Measurements from ENCODE around the gene PTGER1.

Gene PTGER1

GRCh38 chr19:14496834-14497227 lies 21.7 kb upstream of the PTGER1 start:
- TF ChIP-seq PPARA (CRISPR knock-in tag; IDR thresholded peaks at IDR 0.05; ENCODE audit: borderline replicate concordance) (no peak), ZNF565 (CRISPR knock-in tag; conservative IDR thresholded peaks at IDR 0.05; ENCODE audit: low read depth) (no peak), ARNTL (CRISPR knock-in tag; IDR thresholded peaks at IDR 0.05; ENCODE audit: borderline replicate concordance, low read depth) (no peak), SNAI2 (CRISPR knock-in tag; IDR thresholded peaks at IDR 0.05) (no peak), BACH2 (CRISPR knock-in tag; IDR thresholded peaks at IDR 0.05; ENCODE audit: borderline replicate concordance) (no peak), TSHZ2 (CRISPR knock-in tag; IDR thresholded peaks at IDR 0.05) (no peak), GLIS3 (CRISPR knock-in tag; IDR thresholded peaks at IDR 0.05) (no peak), OSR1 (CRISPR knock-in tag; IDR thresholded peaks at IDR 0.05) (no peak), CSDC2 (CRISPR knock-in tag; IDR thresholded peaks at IDR 0.05) (no peak), ZNF70 (CRISPR knock-in tag; IDR thresholded peaks at IDR 0.05) (no peak), PATZ1 (CRISPR knock-in tag; IDR thresholded peaks at IDR 0.05; ENCODE audit: borderline replicate concordance) (no peak)
- ATAC-seq = no peak

GRCh38 chr19:14496029-14496833 lies 21.1 kb upstream of the PTGER1 start, which contains the start of gene GIPC1:
Gene GIPC1, minus strand, starts transcription at chr19:14496127. Its CDS starts 13,151 bp downstream, at chr19:14482976.
- peak; percentile 95 for ATAC-seq
- no peak for TF ChIP-seq PATZ1 (CRISPR knock-in tag; IDR thresholded peaks at IDR 0.05; ENCODE audit: borderline replicate concordance)
- 0 out of 2 replicates have a peak, but pooled peaks have one; percentile 15 for TF ChIP-seq TSHZ2 (CRISPR knock-in tag; IDR thresholded peaks at IDR 0.05)
- no peak for TF ChIP-seq PPARA (CRISPR knock-in tag; IDR thresholded peaks at IDR 0.05; ENCODE audit: borderline replicate concordance)
- no peak for TF ChIP-seq ZFP3 (CRISPR knock-in tag; IDR thresholded peaks at IDR 0.05)
- TF ChIP-seq RARB (CRISPR knock-in tag; IDR thresholded peaks at IDR 0.05) = no peak

- no peak for ATAC-seq
- no peak for TF ChIP-seq SNAI2 (CRISPR knock-in tag; IDR thresholded peaks at IDR 0.05)
- TF ChIP-seq ZNF565 (CRISPR knock-in tag; conservative IDR thresholded peaks at IDR 0.05; ENCODE audit: low read depth) = no peak
- TF ChIP-seq ESRRG (CRISPR knock-in tag; IDR thresholded peaks at IDR 0.05) = no peak
- no peak for TF ChIP-seq ZNF70 (CRISPR knock-in tag; IDR thresholded peaks at IDR 0.05)
- no peak for TF ChIP-seq ZFP3 (CRISPR knock-in tag; IDR thresholded peaks at IDR 0.05)
- TF ChIP-seq GLIS3 (CRISPR knock-in tag; IDR thresholded peaks at IDR 0.05) = no peak
- no peak for TF ChIP-seq ARNTL (CRISPR knock-in tag; IDR thresholded peaks at IDR 0.05; ENCODE audit: borderline replicate concordance, low read depth)
- TF ChIP-seq CSDC2 (CRISPR knock-in tag; IDR thresholded peaks at IDR 0.05) = no peak
- TF ChIP-seq PPARA (CRISPR knock-in tag; IDR thresholded peaks at IDR 0.05; ENCODE audit: borderline replicate concordance) = no peak
Measured at GRCh38 chr19:14495672-14496028, 20.5 kb upstream of the PTGER1 start.

GRCh38 chr19:14494910-14495671 lies 19.9 kb upstream of the PTGER1 start:
- no peak for ATAC-seq

More at GRCh38 chr19:14494910-14495671, 19.9 kb upstream of the PTGER1 start:
- TF ChIP-seq PPARA (CRISPR knock-in tag; IDR thresholded peaks at IDR 0.05; ENCODE audit: borderline replicate concordance) = no peak
- TF ChIP-seq CSRNP3 (CRISPR knock-in tag; IDR thresholded peaks at IDR 0.05) = no peak

All from SK-N-SH treated with all-trans-retinoic acid at 6 μM for 48 hours (cell line).